GM12801 (cell line): Measurements from ENCODE around the gene GPR139.

Experiments used
- TF ChIP-seq, protein P1 (sequence below): IDR thresholded peaks from one replicate; pipeline ENCODE4 v1.5.1; 2011; ENCODE audit warnings: control low read depth; ENCODE audit not compliant: insufficient read length; ENCODE audit errors: extremely low read depth

GPR139 gene

DNA sequence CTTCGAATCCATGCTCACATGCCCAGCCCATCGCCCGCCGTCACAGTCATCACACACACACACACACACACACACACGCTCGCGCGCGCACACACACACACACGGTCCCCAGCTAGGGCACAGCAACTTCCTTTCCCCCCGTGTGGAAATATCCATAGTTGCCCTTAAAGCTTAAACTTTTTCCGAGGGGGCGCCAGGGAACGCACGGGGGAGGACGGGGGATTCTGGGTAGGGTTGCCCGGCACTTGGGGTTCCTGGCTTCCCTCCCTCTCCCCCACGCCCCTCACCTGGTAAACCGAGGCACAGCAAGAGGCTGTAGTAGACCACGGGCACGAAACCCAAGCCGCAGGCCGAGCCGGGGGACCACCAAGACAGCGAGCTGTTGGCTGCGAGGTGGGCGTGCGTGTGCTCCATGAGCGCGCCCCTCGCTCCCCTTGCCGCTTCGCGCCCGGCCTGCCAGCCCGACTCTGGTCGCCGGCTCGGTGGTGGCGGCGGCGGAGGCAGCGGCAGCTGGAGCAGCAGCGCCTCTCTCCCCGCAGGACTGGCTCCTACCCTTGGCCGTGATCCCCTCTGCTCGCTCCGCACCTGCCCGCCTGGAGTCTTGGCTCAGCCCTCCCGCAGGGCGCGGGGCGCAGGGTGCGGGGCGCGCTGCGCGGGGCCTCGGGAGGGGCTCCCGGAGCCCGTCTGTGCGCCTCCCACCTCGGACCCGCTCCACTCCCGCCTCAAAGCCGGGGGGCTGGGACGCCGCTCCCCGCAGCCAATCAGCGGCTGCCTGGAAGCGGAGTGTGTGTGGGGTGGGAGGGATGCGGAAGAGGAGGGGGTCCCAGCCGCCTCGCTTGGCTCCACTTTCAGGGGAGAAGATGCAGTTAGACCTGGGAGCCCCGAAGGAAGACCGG is at the start of gene GPR139:
GPR139 (minus strand) TSS at position 688 of the 896 bp plus-strand sequence; CDS start at position 414, 274 bp downstream.
- TF ChIP-seq, protein P1, sequence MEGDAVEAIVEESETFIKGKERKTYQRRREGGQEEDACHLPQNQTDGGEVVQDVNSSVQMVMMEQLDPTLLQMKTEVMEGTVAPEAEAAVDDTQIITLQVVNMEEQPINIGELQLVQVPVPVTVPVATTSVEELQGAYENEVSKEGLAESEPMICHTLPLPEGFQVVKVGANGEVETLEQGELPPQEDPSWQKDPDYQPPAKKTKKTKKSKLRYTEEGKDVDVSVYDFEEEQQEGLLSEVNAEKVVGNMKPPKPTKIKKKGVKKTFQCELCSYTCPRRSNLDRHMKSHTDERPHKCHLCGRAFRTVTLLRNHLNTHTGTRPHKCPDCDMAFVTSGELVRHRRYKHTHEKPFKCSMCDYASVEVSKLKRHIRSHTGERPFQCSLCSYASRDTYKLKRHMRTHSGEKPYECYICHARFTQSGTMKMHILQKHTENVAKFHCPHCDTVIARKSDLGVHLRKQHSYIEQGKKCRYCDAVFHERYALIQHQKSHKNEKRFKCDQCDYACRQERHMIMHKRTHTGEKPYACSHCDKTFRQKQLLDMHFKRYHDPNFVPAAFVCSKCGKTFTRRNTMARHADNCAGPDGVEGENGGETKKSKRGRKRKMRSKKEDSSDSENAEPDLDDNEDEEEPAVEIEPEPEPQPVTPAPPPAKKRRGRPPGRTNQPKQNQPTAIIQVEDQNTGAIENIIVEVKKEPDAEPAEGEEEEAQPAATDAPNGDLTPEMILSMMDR, result no peak

DNA sequence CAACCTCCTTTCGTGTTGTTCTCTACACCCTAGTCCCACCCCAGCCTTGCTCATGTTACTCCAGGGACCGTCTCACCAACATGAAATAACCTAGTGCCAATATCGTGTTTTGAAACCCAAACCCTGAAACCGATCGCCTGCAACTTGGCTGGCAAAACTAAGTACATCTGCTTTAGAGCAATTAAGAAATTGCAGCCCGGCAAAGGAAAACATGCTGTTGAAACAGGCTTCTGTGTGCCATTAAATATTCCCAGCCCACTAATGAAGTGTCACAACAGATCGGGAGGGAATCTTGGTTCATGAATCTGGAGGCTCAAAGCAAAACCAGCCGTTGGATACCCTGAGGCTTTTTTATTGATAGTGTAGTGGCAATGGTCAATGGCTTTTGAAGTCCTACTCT is 48.3 kb upstream of the GPR139 start:
- TF ChIP-seq, protein P1, result no peak

DNA sequence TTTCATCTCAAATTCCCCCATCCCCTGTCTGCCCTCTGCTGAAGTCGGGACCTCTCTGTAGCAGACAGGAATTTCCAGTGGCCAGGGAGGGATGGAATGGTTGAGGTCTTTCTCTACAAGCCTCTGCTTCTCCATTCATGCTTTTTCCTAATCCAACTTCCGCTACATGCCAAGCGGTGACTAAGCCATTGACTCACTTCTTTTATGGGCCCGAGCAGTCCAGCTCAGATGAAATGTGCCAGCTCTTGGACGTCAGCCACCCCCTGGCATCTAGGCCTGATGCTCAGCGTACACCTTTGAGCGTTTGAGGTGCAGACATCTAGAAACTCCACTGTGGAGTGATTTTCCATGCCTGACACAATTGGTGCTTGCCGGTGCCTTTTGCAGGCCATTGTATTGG is 40.7 kb upstream of the GPR139 start:
- TF ChIP-seq, protein P1, result no peak

DNA sequence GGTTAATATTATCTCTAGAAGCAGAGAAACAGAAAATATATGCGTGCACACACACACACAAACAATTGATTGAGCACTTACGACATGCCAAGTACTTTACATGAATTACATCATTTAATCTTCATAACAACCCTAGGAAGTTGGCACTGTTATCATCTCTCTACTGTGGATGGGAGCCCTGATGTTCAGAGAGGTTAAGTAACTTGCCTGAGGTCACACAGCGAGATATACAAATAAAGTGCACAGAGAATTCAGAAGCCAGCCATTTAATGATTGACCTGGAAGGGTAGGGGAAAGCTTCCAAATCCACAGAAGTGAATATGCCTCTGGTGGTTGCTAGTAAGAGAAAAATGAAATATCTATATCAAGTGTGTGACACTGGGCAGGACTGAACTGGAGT is 37.5 kb upstream of the GPR139 start:
- TF ChIP-seq, protein P1, result no peak

DNA sequence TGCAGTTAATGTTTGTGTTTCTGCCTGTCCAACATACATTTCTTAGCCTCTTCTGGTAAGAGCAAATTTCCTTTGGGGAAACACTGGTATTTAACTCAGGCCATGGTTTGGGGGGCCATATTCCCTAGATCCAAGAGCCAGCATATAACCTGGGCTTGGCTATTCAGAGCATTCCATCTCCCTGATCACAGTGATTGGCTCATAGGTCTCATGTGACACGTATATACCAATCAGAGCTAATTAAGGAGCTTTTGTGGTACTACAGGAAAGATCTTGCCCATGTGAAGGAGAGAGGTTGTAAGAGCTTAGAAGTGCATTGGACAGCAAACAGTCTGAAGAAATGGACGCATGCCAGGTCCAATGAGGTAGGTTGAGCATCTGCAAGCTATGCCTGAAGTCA is 33.4 kb upstream of the GPR139 start:
- TF ChIP-seq, protein P1, result no peak

DNA sequence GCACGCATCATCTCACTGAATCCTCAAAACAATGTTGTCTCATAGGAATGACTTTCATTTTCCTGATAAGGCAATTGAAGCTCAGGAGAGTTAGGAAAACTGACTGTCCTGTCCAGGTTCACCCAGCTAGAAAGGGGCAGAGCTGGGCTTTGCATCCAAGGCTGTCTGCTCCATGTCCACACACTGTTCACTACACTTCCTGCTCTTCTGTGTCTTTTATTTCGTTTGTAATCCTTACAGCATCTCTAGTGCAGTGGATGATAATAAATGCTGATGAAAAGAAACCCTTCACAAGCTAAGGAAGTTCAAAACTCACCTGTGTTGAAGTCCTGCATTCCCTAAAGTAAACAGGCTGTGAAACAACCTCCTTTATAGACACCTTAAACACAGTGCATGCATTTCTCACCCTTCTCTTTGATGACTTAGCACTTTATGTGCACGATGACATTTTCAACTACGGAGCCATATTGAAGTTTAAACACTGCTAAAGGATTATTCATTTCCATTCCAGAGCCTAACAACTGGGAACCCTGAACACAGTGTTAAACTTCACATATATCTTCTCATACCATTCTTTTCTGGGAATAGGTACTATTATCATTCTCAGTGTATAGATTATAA is 31.0 kb upstream of the GPR139 start:
- TF ChIP-seq, protein P1, result no peak

DNA sequence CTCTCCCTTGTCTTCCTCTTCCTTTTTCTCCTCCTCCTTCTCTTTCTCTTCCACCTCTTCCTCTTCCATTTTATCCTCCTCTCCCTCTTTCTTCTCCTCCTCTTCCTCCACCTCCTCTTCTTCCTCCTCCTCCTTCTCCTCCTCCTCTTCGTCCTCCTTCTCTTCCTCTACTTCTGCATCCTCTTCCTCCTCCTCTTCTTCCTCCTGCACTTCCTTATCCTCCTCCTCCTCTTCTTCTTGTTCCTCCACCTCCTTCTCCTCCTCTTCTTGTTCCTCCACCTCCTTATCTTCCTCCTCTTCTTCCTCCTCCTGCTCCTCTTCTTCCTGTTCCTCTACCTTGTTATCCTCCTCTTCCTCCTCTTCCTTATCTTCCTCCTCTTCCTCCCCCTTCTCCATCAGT is 28.8 kb upstream of the GPR139 start:
- TF ChIP-seq, protein P1, result no peak
